Mucosa of gallbladder (tissue), 1 donor: ENCODE results near the gene KLHDC3. TPM values are rescaled to one million over a fixed set of nuclear protein-coding genes. Genes with fewer than 3 reads are reported as not detected.

ENCODE experiments used
- DNase-seq: peaks from one replicate; pipeline ENCODE4 v3.0.0-alpha.2; 2020; ENCODE audit warnings: low spot score
- total RNA-seq: library from RNA; stranded (reverse); gene quantifications from one replicate; pipeline ENCODE4 v1.2.1, GENCODE V29; 2021
- donor health status: DM: no; HTN: no; CAD: no.

KLHDC3 gene
- total RNA-seq, 1 donor from 2014 or later: 93.8 TPM

GRCh38 chr6:43055966-43056365, 41.9 kb downstream of the KLHDC3 start:
- no peak for DNase-seq

GRCh38 chr6:43058531-43058930, 44.5 kb downstream of the KLHDC3 start:
- DNase-seq: no peak

GRCh38 chr6:43059168-43060033, 45.4 kb downstream of the KLHDC3 start, which contains the start of the genes KLC4 and MRPL2:
KLC4 (plus strand) TSS chr6:43059631; CDS start chr6:43061336, 1,705 bp downstream.
MRPL2 (minus strand) TSS chr6:43059434; CDS start chr6:43059381, 53 bp downstream.
- DNase-seq: peak; percentile 99

- DNase-seq: peak; percentile 69
Observed at GRCh38 chr6:43060034-43060754, 46.1 kb downstream of the KLHDC3 start.

- no peak for DNase-seq
Observed at GRCh38 chr6:43060755-43061633, 46.9 kb downstream of the KLHDC3 start.

- DNase-seq: no peak
Observed at GRCh38 chr6:43061861-43062260, 47.8 kb downstream of the KLHDC3 start.

- no peak for DNase-seq
Observed at GRCh38 chr6:43062818-43063217, 48.8 kb downstream of the KLHDC3 start.

- no peak for DNase-seq
Observed at GRCh38 chr6:43070028-43070632, 56.1 kb downstream of the KLHDC3 start.

Other genes starting within 250 kb of the KLHDC3 start
- gene BICRAL, start 232.2 kb upstream of the KLHDC3 start, total RNA-seq: 18.1 TPM
- 61.1 TPM for gene RPL7L1, start 134.6 kb upstream of the KLHDC3 start, total RNA-seq
- gene PTCRA, start 98.2 kb upstream of the KLHDC3 start, total RNA-seq: 0.37 TPM
- 88.9 TPM for gene CNPY3, start 84.8 kb upstream of the KLHDC3 start, total RNA-seq
- 0.52 TPM for gene GNMT, start 53.5 kb upstream of the KLHDC3 start, total RNA-seq
- 53.0 TPM for gene PEX6, start 35.1 kb upstream of the KLHDC3 start, total RNA-seq
- 34.9 TPM for gene PPP2R5D, start 29.7 kb upstream of the KLHDC3 start, total RNA-seq
- 66.3 TPM for gene MEA1, start 303 bp upstream of the KLHDC3 start, total RNA-seq
- 40.6 TPM for gene RRP36, start 7.4 kb downstream of the KLHDC3 start, total RNA-seq
- 29.5 TPM for gene CUL7, start 39.6 kb downstream of the KLHDC3 start, total RNA-seq
- gene MRPL2, start 45.2 kb downstream of the KLHDC3 start, total RNA-seq: 49.1 TPM
- gene KLC4, start 45.4 kb downstream of the KLHDC3 start, total RNA-seq: 71.6 TPM
- 30.0 TPM for gene PTK7, start 62.1 kb downstream of the KLHDC3 start, total RNA-seq
- 50.5 TPM for gene SRF, start 157.0 kb downstream of the KLHDC3 start, total RNA-seq
- gene CUL9, start 167.9 kb downstream of the KLHDC3 start, total RNA-seq: 50.0 TPM
- gene DNPH1, start 215.2 kb downstream of the KLHDC3 start, total RNA-seq: 58.2 TPM
- 1.6 TPM for gene TTBK1, start 229.2 kb downstream of the KLHDC3 start, total RNA-seq